Measurements from ENCODE around the gene NFU1.

DNA sequence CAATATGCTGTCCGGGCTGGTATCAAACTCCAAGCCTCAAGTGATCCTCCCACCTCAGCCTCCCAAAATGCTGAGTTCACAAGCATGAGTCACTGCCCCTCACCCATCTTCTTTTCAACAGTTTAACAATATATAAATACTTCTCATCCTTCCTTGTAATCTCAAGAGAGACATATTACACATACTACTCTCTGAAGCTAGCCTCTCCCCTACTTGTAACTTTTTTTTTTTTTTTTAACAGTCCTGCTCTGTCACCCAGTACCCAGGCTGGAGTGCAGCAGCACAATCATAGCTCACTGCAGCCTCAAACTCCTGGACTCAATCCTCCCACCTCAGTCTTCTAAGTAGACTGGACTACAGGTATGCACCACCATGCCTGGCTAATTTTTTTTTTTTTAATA is 55.9 kb downstream of the NFU1 start:
- TF ChIP-seq, protein P1, sequence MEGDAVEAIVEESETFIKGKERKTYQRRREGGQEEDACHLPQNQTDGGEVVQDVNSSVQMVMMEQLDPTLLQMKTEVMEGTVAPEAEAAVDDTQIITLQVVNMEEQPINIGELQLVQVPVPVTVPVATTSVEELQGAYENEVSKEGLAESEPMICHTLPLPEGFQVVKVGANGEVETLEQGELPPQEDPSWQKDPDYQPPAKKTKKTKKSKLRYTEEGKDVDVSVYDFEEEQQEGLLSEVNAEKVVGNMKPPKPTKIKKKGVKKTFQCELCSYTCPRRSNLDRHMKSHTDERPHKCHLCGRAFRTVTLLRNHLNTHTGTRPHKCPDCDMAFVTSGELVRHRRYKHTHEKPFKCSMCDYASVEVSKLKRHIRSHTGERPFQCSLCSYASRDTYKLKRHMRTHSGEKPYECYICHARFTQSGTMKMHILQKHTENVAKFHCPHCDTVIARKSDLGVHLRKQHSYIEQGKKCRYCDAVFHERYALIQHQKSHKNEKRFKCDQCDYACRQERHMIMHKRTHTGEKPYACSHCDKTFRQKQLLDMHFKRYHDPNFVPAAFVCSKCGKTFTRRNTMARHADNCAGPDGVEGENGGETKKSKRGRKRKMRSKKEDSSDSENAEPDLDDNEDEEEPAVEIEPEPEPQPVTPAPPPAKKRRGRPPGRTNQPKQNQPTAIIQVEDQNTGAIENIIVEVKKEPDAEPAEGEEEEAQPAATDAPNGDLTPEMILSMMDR (IDR thresholded peaks at IDR 0.05), result no peak
- TF ChIP-seq POLR2A (IDR thresholded peaks at IDR 0.05), result no peak
